ENCODE measurements around the gene CEP89.

Gene CEP89

DNA sequence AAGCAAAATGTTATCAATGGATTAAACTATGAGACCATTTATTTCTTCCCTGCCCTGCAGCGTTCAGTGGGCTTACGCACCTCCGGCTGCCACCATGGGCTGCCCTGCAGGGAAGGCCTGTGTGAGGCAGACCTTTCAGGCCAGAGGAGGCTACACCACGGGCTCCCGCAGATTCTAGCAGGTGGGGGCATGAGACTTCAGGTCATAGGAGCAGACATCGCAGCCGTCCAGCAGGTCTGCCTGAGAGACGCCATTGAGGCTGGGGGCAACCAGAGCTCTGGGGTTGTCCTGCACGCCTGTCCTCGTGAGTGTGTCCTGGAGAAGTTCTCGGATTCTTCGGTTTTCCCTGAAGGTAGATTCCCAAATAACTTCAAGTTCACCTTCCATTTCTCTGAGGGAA, 92.8 kb downstream of the CEP89 start:
- no peak for TF ChIP-seq EGR1 (IDR thresholded peaks at IDR 0.05)
- no peak for TF ChIP-seq FOXM1 (IDR thresholded peaks at IDR 0.05; ENCODE audit: borderline replicate concordance, low read depth)
- no peak for TF ChIP-seq TCF12 (IDR thresholded peaks at IDR 0.05; ENCODE audit: low read depth)
- TF ChIP-seq CREB1 (IDR thresholded peaks at IDR 0.05; ENCODE audit: low read depth), result no peak
- TF ChIP-seq TEAD4 (IDR thresholded peaks at IDR 0.05), result no peak
- TF ChIP-seq NFIC (IDR thresholded peaks at IDR 0.05), result no peak
- no peak for TF ChIP-seq TAF1 (IDR thresholded peaks at IDR 0.05; ENCODE audit: low read depth)
- TF ChIP-seq, protein P1, sequence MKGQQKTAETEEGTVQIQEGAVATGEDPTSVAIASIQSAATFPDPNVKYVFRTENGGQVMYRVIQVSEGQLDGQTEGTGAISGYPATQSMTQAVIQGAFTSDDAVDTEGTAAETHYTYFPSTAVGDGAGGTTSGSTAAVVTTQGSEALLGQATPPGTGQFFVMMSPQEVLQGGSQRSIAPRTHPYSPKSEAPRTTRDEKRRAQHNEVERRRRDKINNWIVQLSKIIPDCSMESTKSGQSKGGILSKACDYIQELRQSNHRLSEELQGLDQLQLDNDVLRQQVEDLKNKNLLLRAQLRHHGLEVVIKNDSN (IDR thresholded peaks at IDR 0.05), result no peak
- no peak for TF ChIP-seq EP300 (IDR thresholded peaks at IDR 0.05; ENCODE audit: borderline replicate concordance)
- TF ChIP-seq, protein P2, sequence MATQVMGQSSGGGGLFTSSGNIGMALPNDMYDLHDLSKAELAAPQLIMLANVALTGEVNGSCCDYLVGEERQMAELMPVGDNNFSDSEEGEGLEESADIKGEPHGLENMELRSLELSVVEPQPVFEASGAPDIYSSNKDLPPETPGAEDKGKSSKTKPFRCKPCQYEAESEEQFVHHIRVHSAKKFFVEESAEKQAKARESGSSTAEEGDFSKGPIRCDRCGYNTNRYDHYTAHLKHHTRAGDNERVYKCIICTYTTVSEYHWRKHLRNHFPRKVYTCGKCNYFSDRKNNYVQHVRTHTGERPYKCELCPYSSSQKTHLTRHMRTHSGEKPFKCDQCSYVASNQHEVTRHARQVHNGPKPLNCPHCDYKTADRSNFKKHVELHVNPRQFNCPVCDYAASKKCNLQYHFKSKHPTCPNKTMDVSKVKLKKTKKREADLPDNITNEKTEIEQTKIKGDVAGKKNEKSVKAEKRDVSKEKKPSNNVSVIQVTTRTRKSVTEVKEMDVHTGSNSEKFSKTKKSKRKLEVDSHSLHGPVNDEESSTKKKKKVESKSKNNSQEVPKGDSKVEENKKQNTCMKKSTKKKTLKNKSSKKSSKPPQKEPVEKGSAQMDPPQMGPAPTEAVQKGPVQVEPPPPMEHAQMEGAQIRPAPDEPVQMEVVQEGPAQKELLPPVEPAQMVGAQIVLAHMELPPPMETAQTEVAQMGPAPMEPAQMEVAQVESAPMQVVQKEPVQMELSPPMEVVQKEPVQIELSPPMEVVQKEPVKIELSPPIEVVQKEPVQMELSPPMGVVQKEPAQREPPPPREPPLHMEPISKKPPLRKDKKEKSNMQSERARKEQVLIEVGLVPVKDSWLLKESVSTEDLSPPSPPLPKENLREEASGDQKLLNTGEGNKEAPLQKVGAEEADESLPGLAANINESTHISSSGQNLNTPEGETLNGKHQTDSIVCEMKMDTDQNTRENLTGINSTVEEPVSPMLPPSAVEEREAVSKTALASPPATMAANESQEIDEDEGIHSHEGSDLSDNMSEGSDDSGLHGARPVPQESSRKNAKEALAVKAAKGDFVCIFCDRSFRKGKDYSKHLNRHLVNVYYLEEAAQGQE (IDR thresholded peaks at IDR 0.05; ENCODE audit: low read depth), result no peak
- no peak for TF ChIP-seq CEBPB (IDR thresholded peaks at IDR 0.05)
- no peak for TF ChIP-seq YY1 (IDR thresholded peaks at IDR 0.05; ENCODE audit: low read depth)
- TF ChIP-seq, protein P3, sequence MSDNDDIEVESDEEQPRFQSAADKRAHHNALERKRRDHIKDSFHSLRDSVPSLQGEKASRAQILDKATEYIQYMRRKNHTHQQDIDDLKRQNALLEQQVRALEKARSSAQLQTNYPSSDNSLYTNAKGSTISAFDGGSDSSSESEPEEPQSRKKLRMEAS (IDR thresholded peaks at IDR 0.05), result no peak
- no peak for TF ChIP-seq ZBTB7A (IDR thresholded peaks at IDR 0.05; ENCODE audit: low read depth)
- TF ChIP-seq RAD21 (IDR thresholded peaks at IDR 0.05; ENCODE audit: low read depth), result no peak

DNA sequence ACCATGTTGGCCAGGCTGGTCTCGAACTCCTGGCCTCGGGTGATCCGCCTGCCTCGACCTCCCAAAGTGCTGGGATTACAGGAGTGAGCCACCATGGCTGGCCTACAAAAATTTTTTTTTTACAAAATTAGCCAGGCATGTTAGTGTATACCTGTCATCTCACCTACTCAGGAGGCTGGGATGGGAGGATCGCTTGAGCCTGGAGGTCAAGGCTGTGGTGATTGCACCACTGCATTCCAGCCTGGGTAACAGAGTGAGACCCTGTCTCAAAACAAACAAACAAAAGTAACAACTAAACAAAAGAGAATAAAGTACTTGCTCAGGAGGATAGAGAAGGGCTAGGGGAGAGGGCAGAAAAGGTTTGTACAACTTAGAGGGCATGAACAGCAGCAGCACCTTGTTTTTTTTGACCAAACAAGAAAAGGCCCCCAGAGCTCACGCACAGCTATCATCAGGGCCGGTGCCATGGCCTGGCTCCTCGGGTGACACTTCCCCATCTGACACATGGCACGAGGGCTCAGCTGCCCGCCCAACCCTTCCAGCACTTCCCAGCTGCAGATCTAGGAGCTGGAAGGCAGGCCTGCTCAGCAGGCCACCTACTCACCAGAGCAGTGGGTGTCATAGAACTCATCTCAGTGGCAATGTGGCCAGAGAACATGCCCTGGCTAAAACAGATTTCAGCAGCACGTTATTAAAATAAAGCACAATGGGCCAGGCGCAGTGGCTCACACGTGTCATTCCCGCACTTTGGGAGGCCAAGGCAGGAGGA, 93.6 kb downstream of the CEP89 start:
- TF ChIP-seq ZBTB7A (IDR thresholded peaks at IDR 0.05; ENCODE audit: low read depth), result no peak

DNA sequence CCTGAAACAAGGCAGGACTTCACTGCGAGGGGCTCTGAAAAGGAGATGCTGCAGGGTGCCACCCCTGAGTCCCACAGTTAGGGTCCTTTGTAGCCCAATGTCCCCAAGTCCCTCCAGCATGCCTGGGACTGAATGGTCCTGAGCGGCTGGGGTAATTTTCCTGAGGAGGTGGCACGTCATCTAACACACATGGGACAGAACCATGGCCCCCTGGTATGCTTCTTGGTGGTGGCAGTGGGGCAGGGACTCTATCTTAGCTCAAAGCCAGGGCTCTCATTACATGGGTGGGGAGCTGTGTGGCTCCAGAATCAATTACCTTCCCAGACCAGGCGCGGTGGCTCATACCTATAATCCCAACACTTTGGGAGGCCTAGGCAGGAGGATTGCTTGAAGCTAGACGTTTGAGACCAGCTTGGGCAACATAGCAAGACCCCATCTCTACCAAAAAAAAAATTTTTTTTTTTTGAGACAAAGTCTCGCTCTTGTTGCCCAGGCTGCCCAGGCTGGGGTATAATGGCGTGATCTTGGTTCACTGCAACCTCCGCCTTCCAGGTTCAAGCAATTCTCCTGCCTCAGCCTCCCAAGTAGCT, 94.3 kb downstream of the CEP89 start:
- TF ChIP-seq, protein P2 (IDR thresholded peaks at IDR 0.05; ENCODE audit: low read depth), result no peak
- TF ChIP-seq, protein P3 (IDR thresholded peaks at IDR 0.05), result no peak
- TF ChIP-seq EP300 (IDR thresholded peaks at IDR 0.05; ENCODE audit: borderline replicate concordance) (no peak), CREB1 (IDR thresholded peaks at IDR 0.05; ENCODE audit: low read depth) (no peak), RAD21 (IDR thresholded peaks at IDR 0.05; ENCODE audit: low read depth) (no peak), TEAD4 (IDR thresholded peaks at IDR 0.05) (no peak), FOXM1 (IDR thresholded peaks at IDR 0.05; ENCODE audit: borderline replicate concordance, low read depth) (no peak), CEBPB (IDR thresholded peaks at IDR 0.05) (no peak)
- TF ChIP-seq, protein P1 (IDR thresholded peaks at IDR 0.05), result no peak

DNA sequence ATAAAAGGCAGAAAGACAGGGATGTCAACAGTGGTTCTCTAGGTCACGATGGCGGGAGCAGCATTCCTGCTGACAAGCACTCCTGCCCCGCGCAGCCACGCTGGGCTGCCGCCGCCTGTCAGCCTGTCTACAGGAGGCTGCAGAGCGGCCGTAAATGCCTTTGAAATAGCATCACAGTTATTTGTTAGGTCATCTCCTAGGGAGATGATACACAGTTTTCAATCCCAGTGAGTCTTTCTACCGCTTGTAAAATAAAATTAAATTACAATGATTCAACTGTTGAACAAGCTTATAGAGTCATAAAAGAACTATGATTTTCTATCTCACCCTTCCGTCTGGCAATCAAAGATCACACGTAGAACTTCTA, 94.9 kb downstream of the CEP89 start:
- TF ChIP-seq, protein P1 (IDR thresholded peaks at IDR 0.05), result no peak
- TF ChIP-seq CREB1 (IDR thresholded peaks at IDR 0.05; ENCODE audit: low read depth) (no peak), FOXM1 (IDR thresholded peaks at IDR 0.05; ENCODE audit: borderline replicate concordance, low read depth) (no peak), YY1 (IDR thresholded peaks at IDR 0.05; ENCODE audit: low read depth) (no peak), EP300 (IDR thresholded peaks at IDR 0.05; ENCODE audit: borderline replicate concordance) (no peak), TAF1 (IDR thresholded peaks at IDR 0.05; ENCODE audit: low read depth) (no peak)
- TF ChIP-seq, protein P3 (IDR thresholded peaks at IDR 0.05), result no peak

DNA sequence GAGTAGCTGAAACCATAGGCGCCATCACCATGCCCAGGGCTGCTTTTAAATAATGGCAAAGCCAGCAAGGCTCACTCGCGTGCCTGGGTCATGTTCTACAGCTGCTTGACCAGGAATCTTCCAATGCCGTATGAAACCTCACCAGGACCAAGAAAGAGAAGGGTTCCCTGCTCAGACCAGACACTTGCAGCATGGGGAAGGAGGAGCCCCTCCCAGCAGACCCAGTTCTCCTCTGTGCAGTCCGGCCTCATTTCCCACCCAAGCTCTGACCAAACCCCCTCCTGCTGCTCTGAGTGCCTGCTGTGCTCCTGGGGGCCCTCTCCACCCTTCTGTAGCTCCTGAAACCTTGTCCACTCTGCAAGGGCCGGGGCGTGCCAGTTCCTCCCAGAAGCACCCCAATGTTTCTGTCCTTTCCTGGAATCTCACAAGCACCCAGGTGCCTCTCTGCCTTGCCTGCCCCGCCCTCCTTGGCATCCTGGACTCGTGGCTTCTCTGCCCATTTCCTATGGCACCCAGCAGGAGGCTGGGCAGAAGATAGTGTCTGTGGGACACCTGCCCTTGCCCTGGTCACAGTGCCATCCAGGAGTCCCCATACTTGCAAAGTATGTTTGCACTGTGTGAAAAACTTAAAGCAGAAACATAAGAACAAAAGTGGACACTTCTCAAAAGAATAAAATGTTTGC, 95.4 kb downstream of the CEP89 start:
- no peak for TF ChIP-seq CREB1 (IDR thresholded peaks at IDR 0.05; ENCODE audit: low read depth)
- no peak for TF ChIP-seq FOXM1 (IDR thresholded peaks at IDR 0.05; ENCODE audit: borderline replicate concordance, low read depth)
- no peak for TF ChIP-seq NFIC (IDR thresholded peaks at IDR 0.05)
- TF ChIP-seq, protein P1 (IDR thresholded peaks at IDR 0.05), result no peak
